ENCODE measurements around the gene FSD1. TPM values are rescaled to one million over a fixed set of nuclear protein-coding genes. Genes with fewer than 3 reads are reported as not detected.

Gene FSD1
- total and polyA plus RNA-seq, 10 of the 15 experiments (the other 5 are each of a cell fraction or from before 2014, with no cell fraction given) = 0.15 to 5.1 (median 4.0) TPM; not detected in 1

- BruUV-seq (replicated peaks) = no TSS peak
- no peaks in the 10 kb centered on the region for H3K27me3 ChIP-seq (replicated peaks in 1 of 2; ENCODE audit: control insufficient read depth in 2 of 2, insufficient read depth in 2 of 2, low read length in 1 of 2)
- intact Hi-C loops (cut with micrococcal nuclease; ENCODE audit: unreplicated experiment) (no loop called here), in situ Hi-C loops (cut with MboI) (no loop called here)
- 86% methylated on average over 5 of the region's 7 CpGs for WGBS (ENCODE audit: insufficient coverage, insufficient replicate concordance, low lambda C conversion rate, missing lambda C conversion rate)
- H3K9me3 ChIP-seq (replicated peaks; ENCODE audit: control insufficient read depth, insufficient read depth, low read length) = no peaks in the 10 kb centered on the region
- H3K36me3 ChIP-seq (ENCODE audit: control insufficient read depth in 2 of 2, insufficient read depth in 2 of 2, low read length in 1 of 2) = no peaks in the 10 kb centered on the region
- POLR2A ChIA-PET = no interaction called here
- no peak overlapping the region for H3K4me3 ChIP-seq
- no peaks in the 10 kb centered on the region for H3K79me2 ChIP-seq (ENCODE audit: control insufficient read depth, insufficient read depth, low read length)
- H3K27ac ChIP-seq (ENCODE audit: control insufficient read depth, insufficient read depth) = no peak overlapping the region
- ATAC-seq = no peak
- RAD21 ChIA-PET (ENCODE audit: unreplicated experiment) = no interaction called here
- FAIRE-seq = no peak
- H4K20me1 ChIP-seq (ENCODE audit: control insufficient read depth, insufficient read depth) = no peaks in the 10 kb centered on the region
- no peak overlapping the region for H3K9ac ChIP-seq (ENCODE audit: control insufficient read depth, insufficient read depth, low read length)
- H3K4me2 ChIP-seq (ENCODE audit: control insufficient read depth, insufficient read depth) = no peak overlapping the region
- no peaks in the 10 kb centered on the region for H3K4me1 ChIP-seq (ENCODE audit: control insufficient read depth, insufficient read depth, low read length)
- CTCF ChIA-PET = no interaction called here
- SMC1A ChIA-PET (ENCODE audit: uncharacterized antibody, unreplicated experiment) = no interaction called here
- H2AFZ ChIP-seq (ENCODE audit: control insufficient read depth, low read depth, low read length) = no peak overlapping the region
- DNase-seq (ENCODE audit: low read depth, low spot score) = no peak
- TF ChIP-seq EED (IDR thresholded peaks at IDR 0.05; ENCODE audit: low read depth) (no peak), CTCF (IDR thresholded peaks at IDR 0.05 in 2 of 3, conservative IDR thresholded peaks at IDR 0.05 in 1 of 3; ENCODE audit: control insufficient read depth in 2 of 3, extremely low read depth in 1 of 3, insufficient read depth in 1 of 3, low read depth in 3 of 3, low read length in 3 of 3) (no peak), EZH2 (IDR thresholded peaks at IDR 0.05; ENCODE audit: borderline replicate concordance, control insufficient read depth, low read depth, low read length) (no peak), SUPT20H (IDR thresholded peaks at IDR 0.05; ENCODE audit: borderline replicate concordance, control insufficient read depth, low read depth, low read length) (no peak), CBFB (IDR thresholded peaks at IDR 0.05; ENCODE audit: low read depth) (no peak), ZBTB33 (IDR thresholded peaks at IDR 0.05) (no peak), IRF4 (IDR thresholded peaks at IDR 0.05; ENCODE audit: low read depth, low read length) (no peak), ATF3 (IDR thresholded peaks at IDR 0.05; ENCODE audit: borderline replicate concordance, extremely low read depth, low read depth, low read length) (no peak), JUND (IDR thresholded peaks at IDR 0.05; ENCODE audit: low read depth, low read length) (no peak), MTA3 (IDR thresholded peaks at IDR 0.05; ENCODE audit: borderline replicate concordance, low read length) (no peak), YY1 (IDR thresholded peaks at IDR 0.05; ENCODE audit: low read depth, low read length) (no peak), ELK1 (IDR thresholded peaks at IDR 0.05; ENCODE audit: low read depth, low read length) (no peak), SUZ12 (IDR thresholded peaks at IDR 0.05; ENCODE audit: unreplicated experiment) (no peak), ZBTB11 (CRISPR knock-in tag; IDR thresholded peaks at IDR 0.05) (no peak)
Observed at GRCh38 chr19:4305257-4305612, 837 bp downstream of the FSD1 start.
